ENCODE results near the gene SLC43A2.

The SLC43A2 gene

DNA sequence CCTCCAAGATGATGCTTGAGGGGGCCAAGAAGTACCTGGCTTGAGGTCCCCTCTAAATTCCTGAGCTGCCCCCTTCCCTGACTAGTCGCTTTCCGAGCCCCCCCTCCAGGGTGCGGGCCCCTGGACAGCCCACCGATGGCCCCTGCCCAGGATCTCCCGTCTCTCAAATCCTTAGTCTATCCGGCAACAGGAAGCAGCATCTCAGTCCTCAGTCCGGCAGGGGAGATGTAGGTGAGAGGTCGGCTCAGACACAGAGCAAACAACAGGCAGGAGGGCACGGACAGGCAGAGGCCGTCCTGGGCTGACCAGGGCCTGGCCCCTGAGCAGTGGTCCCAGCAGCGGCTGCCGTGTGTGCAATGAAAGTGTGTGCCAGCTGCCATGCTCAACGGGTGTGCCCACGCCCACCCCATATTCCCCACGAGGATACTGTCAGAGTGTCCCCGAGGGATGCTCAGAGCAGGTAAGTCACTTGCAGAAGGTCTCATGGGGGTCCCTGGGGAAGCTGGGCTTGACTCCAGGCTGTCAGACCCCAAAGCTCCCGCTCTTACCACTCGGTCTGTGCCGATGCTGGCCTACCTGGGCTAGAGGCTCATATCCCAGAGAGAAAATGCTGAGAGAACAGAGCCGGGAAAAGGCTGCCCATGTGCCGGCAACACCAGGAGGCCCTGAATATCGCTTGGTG is 7.2 kb downstream of the SLC43A2 start:
- DNase-seq = no peak

DNA sequence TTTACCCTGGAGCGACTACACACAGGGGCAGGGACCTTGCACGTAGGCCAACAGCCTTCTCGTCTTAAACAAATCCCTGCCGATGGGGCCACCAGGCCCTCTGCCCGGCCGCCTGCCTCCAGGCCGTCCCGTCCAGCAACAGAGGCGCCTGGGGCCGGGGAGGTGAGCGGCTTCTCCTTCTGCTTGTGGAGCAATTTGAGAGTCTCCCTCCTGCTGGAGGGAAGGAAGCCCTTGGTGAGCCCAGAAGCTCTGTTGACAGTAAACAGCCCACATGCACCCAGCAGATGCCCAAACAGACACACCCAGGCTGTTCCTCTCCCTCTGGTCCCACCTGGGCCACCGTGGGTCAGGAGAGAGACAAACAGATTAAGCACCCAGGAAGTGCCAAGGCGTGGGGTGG is 8.1 kb downstream of the SLC43A2 start:
- DNase-seq = no peak

DNA sequence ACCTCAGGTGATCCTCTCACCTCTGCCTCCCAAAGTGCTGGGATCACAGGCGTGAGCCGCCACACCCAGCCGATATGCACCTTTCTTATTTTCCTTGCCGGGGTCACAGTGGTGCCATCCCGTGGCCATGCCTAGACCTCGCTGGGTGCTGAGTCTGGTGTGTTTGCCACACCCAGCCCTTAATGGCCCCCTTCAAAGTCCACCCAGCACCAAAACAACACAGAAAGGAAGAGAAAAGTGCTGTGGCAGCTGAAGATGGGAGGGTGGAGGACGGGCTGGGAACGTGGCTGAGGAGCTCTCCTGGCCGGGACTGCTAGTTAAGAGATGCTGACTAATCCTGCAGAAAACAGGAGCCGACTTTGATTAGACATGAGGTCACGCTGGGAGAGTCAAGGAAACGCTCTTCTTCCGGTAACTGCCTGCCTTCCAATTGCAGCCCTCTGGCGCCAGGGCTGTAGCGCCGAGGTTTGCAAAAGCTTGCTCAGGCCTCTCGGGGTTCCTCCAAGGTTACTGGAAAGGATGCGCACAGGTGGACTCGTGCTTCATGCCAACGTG is 10.9 kb downstream of the SLC43A2 start:
- DNase-seq = peak; percentile 92

DNA sequence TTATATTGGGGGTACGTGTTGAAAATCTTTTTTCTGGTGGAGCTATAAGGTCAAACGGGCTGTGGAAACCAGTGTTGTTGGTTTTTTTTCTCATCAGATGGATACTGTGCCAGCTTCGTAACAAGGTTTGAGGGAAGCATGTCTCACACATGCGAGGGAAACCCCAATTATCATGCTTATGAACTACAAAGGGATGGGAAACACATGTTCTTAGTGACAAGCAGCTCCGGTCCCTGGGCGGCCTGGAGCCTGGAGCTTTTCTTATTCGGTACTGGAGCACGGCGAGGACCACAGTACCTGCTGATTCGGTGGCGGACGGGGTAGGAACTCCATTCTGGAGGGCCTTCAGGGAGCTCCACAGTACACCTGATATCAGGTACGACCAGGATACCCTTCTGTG is 12.5 kb downstream of the SLC43A2 start:
- no peak for DNase-seq

GRCh38 chr17:1612400-1612799 is 16.2 kb downstream of the SLC43A2 start:
- DNase-seq = no peak

GRCh38 chr17:1611715-1612114 is 16.9 kb downstream of the SLC43A2 start:
- no peak for DNase-seq

- no peak for DNase-seq
Observed at GRCh38 chr17:1608676-1609075, 20.0 kb downstream of the SLC43A2 start.

GRCh38 chr17:1607971-1608320 is 20.7 kb downstream of the SLC43A2 start:
- no peak for DNase-seq

DNA sequence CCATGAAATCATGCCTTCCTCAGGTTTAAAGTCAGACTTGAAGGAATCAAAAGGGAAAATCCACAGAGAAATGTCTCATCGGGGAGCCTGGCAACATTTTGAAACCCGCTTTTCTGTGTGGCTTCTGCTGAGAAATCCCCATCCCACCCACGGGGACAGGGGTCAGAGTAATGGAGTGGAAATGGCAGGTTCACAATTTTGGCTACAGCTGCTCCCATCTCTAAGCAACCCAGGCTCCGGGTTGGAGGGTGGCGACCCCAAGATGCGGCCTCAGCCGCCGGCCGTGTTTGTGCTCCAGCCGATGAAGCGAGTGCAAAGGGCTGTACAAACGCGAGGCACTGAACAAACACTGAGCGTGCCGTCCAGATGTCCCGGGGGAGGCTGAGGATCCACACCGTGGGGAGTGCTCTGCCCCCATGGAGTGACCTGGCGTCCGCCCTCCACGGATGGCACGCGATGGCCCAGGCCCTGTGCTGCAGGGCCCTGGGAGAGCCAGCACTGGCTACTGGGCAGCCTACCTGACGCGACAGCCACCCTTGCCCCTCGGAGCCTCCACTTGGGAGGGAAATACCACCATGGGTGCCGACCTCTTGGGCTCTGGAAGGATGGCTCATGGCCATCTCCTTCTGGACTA is 22.2 kb downstream of the SLC43A2 start:
- no peak for DNase-seq

DNA sequence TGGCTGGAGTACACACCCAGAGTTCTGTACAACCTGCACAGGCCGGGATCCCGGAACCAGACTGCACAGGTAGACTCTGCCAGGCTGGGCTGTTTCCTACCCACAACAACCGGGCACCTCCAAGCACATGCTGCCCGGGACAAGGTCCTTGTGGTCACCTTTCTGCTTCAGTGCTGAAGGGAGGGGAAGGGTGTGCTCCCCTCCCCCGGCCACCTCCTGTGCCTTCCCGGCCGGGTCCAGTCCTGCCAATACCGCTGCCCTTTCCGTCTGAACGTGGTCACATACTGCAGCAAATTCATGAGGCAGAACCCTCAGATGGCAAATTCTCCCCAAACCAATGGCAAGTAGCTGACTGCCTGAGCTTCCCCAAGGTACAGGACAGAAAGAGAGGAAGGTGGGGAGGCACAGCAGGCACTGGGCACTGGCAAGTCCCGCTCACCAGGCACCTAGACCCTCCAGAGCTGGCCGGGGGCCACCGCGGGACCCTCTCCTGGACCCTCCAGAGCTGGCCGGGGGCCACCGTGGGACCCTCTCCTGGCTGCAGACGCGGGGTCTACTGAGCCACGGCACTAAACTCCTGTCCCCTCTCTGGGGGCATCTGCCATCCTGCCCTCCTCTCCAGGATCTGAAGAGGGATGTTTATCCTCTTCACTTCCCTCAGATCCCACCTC is 22.8 kb downstream of the SLC43A2 start:
- no peak for DNase-seq

DNA sequence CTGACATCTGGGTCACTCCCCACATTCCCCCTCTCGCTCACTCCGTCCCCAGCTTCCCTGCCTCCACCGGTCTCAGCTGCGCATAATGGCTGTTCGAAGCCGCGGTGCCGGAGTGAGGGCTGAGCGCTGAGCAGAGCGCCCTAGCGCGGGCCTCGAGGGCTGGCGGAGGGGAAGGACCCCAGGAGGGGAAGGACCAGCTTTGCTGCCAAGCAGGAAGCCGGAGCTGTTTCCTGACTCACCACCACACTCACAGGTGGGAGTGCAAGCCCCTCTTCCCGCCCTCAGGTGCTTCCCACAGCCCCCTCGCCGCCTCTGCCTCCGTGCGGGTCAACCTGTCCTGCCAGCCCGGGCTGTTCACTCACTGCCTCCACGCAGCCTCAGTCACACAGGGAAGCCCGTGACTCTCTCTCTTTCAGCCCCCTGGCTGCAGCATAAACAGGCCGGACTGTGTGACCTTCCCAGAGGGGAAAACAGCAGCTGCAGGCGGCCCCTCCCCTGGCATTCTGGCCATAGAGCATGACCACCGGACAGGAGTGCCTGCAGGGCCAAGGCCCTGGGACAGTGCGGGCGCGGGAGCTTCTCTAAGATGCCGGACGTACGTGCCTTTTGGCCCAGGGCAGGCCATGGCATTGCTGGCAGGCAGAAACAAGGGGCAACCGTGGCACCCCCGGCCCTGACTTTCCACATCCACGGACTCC is 23.7 kb downstream of the SLC43A2 start:
- DNase-seq = no peak

DNA sequence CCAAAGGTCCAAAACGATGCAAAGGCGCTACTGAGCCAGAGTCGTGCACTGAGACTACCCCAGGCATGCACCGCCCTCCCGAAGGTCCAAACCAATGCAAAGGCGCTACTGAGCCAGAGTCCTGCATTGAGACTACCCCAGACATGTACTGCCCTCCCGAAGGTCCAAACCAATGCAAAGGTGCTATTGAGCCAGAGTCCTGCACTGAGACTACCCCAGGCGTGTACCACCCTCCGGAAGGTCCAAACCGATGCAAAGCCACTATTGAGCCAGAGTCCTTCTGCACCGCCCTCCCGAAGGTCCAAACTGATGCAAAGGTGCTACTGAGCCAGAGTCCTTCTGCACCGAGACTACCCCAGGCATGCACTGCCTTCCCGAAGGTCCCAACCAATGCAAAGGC is 27.1 kb downstream of the SLC43A2 start:
- no peak for DNase-seq

DNA sequence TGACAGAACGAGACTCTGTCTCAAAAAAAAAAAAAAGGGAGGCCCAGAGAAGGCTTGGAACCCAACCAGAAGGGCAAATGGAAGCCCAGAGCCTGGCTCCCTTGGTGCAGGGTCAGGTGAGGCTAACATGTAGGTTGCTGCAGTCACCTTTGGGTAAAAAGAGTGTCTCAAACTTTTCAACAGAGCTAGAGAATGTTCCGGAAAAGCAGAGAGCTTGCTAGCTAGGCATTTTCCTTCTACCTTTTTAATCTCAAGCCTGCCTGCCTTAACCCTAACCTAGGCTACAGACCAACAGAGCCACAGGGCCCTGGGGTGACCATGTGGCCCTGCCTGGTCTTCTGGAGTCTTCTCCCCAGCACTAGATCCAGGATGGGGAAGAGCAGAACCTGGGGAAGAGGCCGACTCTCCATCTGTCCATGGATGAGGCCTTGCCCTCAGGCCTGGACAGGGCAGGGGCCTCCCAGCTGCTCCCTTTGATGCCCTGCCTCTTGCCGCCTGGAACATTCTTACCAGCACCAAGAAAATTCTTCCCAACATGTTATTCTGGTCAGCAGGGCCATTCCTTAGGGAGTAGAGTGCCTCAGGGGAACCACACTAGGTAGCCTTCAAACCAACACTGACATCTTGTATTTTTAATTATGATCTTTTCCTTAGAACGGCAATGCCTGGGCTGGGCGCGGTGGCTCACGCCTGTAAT is 30.1 kb downstream of the SLC43A2 start:
- no peak for DNase-seq

DNA sequence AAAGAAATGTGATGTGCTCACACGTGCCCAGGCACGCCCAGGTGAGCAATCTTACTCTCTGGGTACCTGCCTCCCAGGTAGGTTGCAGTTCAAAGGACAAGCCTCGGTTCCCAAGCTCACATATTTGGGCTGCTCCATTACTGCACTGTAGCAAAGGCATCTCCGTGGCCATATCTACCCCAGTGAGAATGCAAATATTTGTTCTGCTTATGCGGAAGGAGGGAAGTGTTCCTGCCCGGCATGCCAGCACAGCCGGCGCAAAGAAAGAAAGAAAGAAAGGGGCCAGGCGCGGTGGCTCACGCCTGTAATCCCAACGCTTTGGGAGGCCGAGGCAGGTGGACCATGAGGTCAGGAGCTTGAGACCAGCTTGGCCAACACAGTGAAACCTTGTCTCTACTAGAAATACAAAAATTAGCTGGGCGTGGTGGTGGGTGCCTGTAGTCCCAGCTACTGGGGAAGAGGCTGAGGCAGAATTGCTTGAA is 30.7 kb downstream of the SLC43A2 start:
- no peak for DNase-seq

- DNase-seq = no peak
Observed at GRCh38 chr17:1593630-1593931, 35.1 kb downstream of the SLC43A2 start.

GRCh38 chr17:1592751-1593629 is 35.6 kb downstream of the SLC43A2 start:
- no peak for DNase-seq

- no peak for DNase-seq
Observed at GRCh38 chr17:1591474-1592090, 37.1 kb downstream of the SLC43A2 start.

DNA sequence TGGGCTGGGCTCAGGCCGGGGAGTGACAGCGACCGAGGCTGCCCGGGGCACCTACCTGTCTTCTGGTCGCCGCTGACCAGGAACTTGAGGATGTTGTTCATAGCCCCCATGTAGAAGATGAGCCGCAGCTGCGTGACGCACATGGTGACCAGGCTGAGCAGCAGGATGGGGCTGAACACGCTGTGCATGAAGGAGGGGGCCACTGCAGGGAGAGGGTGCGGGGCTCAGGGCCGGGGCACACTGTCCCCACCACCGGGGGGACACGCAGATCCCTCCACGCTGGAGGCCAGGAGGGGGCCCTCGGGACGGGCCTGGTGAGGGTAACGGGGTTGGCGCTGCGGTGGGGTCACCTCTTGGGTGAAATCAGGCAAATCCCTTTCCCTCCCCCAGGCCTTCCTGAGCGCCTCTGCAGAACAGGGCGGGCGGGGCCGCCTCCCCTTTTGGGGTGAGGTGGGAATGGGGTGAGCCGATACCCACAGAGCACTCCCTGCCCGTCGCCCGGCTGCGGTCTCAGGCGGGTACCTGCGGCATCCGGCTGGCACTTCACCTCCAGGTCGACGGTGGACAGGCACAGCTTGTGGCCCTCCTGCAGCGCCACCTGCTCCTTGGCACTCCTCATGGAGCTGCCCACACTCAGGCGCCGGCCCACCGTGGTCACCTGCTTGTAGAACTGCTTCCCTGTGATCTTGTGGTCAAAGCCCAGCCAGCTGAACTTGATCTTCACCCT is 37.7 kb downstream of the SLC43A2 start:
- DNase-seq = no peak

GRCh38 chr17:1590029-1590746 is 38.4 kb downstream of the SLC43A2 start:
- peak; percentile 96 for DNase-seq
